ENCODE data around the gene REPS2.

The REPS2 gene

GRCh38 chrX:17014216-17014615 lies 67.8 kb downstream of the REPS2 start:
- ChIA-PET POLR2A (no interaction called here), CTCF (interaction anchor here (1.1 kb wide), 1 partner anchor 32 kb away, joined by 4 read pairs; no protein-coding TSS in a partner anchor)
- TF ChIP-seq HDGF (IDR thresholded peaks at IDR 0.05; ENCODE audit: borderline replicate concordance): no peak
- no peak for TF ChIP-seq L3MBTL2 (conservative IDR thresholded peaks at IDR 0.05)
- no peak for TF ChIP-seq SP1 (IDR thresholded peaks at IDR 0.05)
- no peak for DNase-seq (ENCODE audit: extremely low spot score)

- DNase-seq (ENCODE audit: extremely low spot score): no peak
- ChIA-PET POLR2A (no interaction called here), CTCF (interaction anchor here (0.8 to 1.2 kb wide), 2 partner anchors 10 to 29 kb away, joined by 3 read pairs; no protein-coding TSS in a partner anchor)
- TF ChIP-seq FOXA1 (IDR thresholded peaks at IDR 0.05): no peak
- TF ChIP-seq L3MBTL2 (conservative IDR thresholded peaks at IDR 0.05): no peak
- no peak for TF ChIP-seq NFRKB (IDR thresholded peaks at IDR 0.05)
- no peak for TF ChIP-seq FOXK2 (IDR thresholded peaks at IDR 0.05)
Measured at GRCh38 chrX:17017134-17017533, 70.7 kb downstream of the REPS2 start.

- TF ChIP-seq ARNT (IDR thresholded peaks at IDR 0.05) (no peak), FOXM1 (IDR thresholded peaks at IDR 0.05; ENCODE audit: borderline replicate concordance) (no peak), SP1 (IDR thresholded peaks at IDR 0.05) (no peak), ZNF384 (IDR thresholded peaks at IDR 0.05) (no peak), BHLHE40 (IDR thresholded peaks at IDR 0.05; ENCODE audit: borderline replicate concordance) (no peak), FOXA1 (IDR thresholded peaks at IDR 0.05) (no peak), HDGF (IDR thresholded peaks at IDR 0.05; ENCODE audit: borderline replicate concordance) (no peak), FOXK2 (IDR thresholded peaks at IDR 0.05) (no peak), ELF4 (IDR thresholded peaks at IDR 0.05) (no peak), L3MBTL2 (conservative IDR thresholded peaks at IDR 0.05) (no peak), PKNOX1 (IDR thresholded peaks at IDR 0.05) (no peak), SUZ12 (IDR thresholded peaks at IDR 0.05) (no peak), LEF1 (IDR thresholded peaks at IDR 0.05; ENCODE audit: borderline replicate concordance) (no peak), NFRKB (IDR thresholded peaks at IDR 0.05) (no peak), TARDBP (IDR thresholded peaks at IDR 0.05) (no peak), CTBP1 (IDR thresholded peaks at IDR 0.05; ENCODE audit: borderline replicate concordance) (no peak)
- ChIA-PET POLR2A (no interaction called here), CTCF (interaction anchor here (0.9 kb wide), 1 partner anchor 26 kb away, joined by 4 read pairs; no protein-coding TSS in a partner anchor)
- no peak for DNase-seq (ENCODE audit: extremely low spot score)
Measured at GRCh38 chrX:17020356-17020755, 73.9 kb downstream of the REPS2 start.

GRCh38 chrX:17020851-17021821 lies 74.7 kb downstream of the REPS2 start:
- ChIA-PET CTCF (no interaction called here), POLR2A (no interaction called here)
- DNase-seq (ENCODE audit: extremely low spot score): no peak

GRCh38 chrX:17021851-17022604 lies 75.6 kb downstream of the REPS2 start:
- DNase-seq (ENCODE audit: extremely low spot score): no peak
- CTCF ChIA-PET: no interaction called here
- no peak for TF ChIP-seq FOXM1 (IDR thresholded peaks at IDR 0.05; ENCODE audit: borderline replicate concordance)
- TF ChIP-seq ELF4 (IDR thresholded peaks at IDR 0.05): no peak
- no peak for TF ChIP-seq ZNF384 (IDR thresholded peaks at IDR 0.05)
- TF ChIP-seq HDGF (IDR thresholded peaks at IDR 0.05; ENCODE audit: borderline replicate concordance): no peak
- TF ChIP-seq FOXK2 (IDR thresholded peaks at IDR 0.05): no peak
- TF ChIP-seq PKNOX1 (IDR thresholded peaks at IDR 0.05): no peak
- POLR2A ChIA-PET: no interaction called here

More at GRCh38 chrX:17020851-17021821, 74.7 kb downstream of the REPS2 start:
- TF ChIP-seq FOXK2 (IDR thresholded peaks at IDR 0.05) (no peak), CTBP1 (IDR thresholded peaks at IDR 0.05; ENCODE audit: borderline replicate concordance) (no peak), FOXM1 (IDR thresholded peaks at IDR 0.05; ENCODE audit: borderline replicate concordance) (no peak), ARNT (IDR thresholded peaks at IDR 0.05) (no peak), L3MBTL2 (conservative IDR thresholded peaks at IDR 0.05) (no peak)

- TF ChIP-seq SP1 (IDR thresholded peaks at IDR 0.05): no peak
- TF ChIP-seq FOXM1 (IDR thresholded peaks at IDR 0.05; ENCODE audit: borderline replicate concordance): no peak
- TF ChIP-seq NFRKB (IDR thresholded peaks at IDR 0.05): no peak
- TF ChIP-seq PKNOX1 (IDR thresholded peaks at IDR 0.05): no peak
- TF ChIP-seq SUZ12 (IDR thresholded peaks at IDR 0.05): no peak
- no peak for TF ChIP-seq BHLHE40 (IDR thresholded peaks at IDR 0.05; ENCODE audit: borderline replicate concordance)
- no peak for TF ChIP-seq TARDBP (IDR thresholded peaks at IDR 0.05)
- TF ChIP-seq FOXA1 (IDR thresholded peaks at IDR 0.05): no peak
- no peak for TF ChIP-seq ELF4 (IDR thresholded peaks at IDR 0.05)
- no peak for TF ChIP-seq ZNF384 (IDR thresholded peaks at IDR 0.05)
- CTCF ChIA-PET: no interaction called here
- DNase-seq (ENCODE audit: extremely low spot score): no peak
- POLR2A ChIA-PET: no interaction called here
Measured at GRCh38 chrX:17023661-17024060, 77.2 kb downstream of the REPS2 start.
